Fibroblast of skin of right biceps (primary cell): ENCODE results near the gene AJUBA.
"Not testable (repeated sequence)": the region's sequence is repeated elsewhere in the genome, so short reads cannot be mapped to it uniquely, and the experiment has no call there.

ENCODE experiments used
- DNase-seq: peaks from one replicate; pipeline ENCODE4 v3.0.0-alpha.2; 2013

The AJUBA gene

DNA sequence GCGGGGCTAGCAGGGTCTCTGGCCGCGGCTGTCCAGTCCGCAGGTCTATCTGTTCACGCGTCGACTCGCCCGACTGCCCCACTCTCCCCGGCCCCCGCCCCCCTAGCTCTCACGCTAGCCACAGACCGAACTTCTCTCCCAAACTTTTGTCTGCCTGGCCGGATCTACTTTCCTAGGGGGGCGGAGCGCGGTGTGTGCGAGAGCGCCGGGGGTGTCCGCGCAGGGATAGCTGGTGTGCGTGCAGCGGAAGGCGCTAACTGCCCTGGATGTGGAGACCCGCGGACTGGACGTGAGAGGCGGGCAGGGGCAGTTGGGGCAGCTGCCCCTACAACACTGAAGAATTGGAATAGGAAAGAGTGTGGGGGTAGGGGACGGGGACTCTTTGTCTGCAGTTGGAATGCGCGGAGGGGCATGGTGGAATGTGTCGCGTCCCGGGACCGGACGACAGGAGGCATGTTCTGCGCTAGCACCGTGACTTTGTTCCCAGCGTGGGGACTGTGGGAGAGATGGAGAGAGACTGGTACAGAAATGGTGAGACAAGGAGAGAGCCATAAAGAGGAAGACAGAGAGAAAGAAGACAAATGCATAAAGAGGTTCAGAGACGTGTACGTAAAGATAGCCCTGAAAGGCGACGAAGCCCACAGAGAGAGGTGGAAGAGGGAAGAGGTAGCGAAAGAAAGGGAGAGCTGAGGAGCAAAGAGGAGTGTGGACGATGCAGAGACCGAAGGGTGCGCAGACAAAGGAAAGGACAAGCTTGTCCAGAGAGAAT is at the start of gene AJUBA:
TSS of gene AJUBA (minus strand) at position 75 of the 769 bp plus-strand sequence. CDS start 285 bp downstream, outside the sequence.
- peak; percentile 98 for DNase-seq

DNA sequence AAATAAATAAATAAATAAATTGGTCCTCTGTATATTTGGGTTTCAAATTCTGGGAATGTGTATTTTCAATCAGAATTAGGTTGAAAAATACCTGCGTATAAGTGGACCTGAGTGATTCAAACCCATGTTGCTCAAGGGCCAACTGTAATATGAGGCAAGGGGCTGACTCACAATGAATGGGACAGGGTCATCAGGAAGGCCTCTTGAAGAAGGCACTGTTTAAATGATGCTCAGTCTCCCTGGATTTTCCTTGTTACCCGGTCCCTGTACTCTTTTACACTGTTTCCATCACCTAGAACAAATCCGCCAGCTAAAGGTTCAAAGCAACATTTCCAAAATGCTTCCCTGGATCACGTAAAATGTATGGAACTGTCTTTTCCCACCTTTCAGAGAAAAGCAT is 48.6 kb upstream of the AJUBA start:
- no peak for DNase-seq

- DNase-seq, result no peak
Observed at GRCh38 chr14:23028799-23029198, 46.4 kb upstream of the AJUBA start.

DNA sequence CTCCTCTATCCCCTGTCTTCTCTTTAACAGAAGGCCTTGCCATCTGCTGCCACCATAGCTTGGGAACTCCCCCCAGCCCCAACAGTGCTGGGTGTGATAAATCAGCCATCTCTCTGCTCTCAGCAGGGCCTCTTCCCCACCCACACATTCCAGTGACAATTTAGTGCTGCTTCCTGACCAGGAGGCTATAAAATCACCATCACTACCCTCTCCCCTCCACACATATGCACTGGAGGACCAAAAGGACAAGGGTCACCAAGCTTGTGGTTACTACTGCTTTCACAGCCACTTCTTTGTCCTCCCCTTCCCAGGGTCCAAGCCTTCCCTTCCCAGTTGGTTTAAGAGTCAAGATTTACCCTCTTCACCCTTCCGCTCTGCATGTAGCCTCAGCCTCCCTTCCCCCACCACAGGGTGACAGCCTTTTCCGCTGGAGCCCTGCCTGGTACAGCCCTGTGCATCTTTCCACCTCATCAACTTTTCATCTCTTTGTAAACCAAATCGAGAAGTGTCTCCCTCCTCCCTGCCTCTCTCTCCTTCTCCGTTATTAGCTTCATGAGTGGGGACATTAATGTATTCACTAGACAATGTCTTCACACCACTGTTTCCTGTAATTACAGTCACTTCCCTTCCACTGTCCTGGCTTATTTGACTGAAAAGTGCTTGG is 42.9 kb upstream of the AJUBA start:
- DNase-seq, result no peak

DNA sequence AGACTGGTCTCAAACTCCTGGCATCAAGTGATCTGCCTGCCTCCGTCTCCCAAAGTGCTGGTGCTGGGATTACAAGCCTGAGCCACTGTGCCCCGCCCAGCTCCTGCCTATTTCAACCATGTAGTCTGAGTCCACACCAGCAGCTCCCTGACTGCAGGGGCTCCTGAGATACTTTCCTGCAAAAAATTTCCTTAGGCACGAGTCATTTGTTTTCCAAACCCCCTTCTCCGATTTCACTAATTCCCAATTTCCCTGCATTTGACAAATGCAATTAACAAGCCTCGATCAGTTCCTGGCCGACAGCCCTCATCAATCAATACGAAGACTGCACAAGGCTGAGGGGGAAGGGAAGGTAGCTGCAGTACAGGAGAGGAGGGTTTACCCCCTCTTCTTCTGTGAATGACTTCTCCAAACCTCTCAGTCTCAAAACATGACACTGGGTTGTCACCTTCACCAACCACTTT is 42.3 kb upstream of the AJUBA start:
- no peak for DNase-seq

DNA sequence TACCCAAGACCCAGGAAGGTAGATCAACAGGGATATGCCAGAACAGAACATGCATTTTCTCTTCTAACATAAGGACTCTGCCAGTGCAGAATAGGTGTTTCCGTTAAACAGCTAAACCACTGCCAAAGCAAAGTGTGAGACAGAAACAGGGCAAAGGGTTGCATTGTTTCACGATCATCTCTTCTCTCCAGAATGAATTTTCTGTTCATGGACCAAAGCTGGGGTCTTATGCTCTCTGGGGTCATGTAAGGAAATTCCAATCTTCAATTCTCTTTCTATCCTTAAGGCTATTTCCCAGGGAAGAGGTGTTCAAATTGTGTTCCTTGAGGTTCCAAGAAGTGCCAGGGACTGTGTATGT is 41.4 kb upstream of the AJUBA start:
- DNase-seq, result no peak

DNA sequence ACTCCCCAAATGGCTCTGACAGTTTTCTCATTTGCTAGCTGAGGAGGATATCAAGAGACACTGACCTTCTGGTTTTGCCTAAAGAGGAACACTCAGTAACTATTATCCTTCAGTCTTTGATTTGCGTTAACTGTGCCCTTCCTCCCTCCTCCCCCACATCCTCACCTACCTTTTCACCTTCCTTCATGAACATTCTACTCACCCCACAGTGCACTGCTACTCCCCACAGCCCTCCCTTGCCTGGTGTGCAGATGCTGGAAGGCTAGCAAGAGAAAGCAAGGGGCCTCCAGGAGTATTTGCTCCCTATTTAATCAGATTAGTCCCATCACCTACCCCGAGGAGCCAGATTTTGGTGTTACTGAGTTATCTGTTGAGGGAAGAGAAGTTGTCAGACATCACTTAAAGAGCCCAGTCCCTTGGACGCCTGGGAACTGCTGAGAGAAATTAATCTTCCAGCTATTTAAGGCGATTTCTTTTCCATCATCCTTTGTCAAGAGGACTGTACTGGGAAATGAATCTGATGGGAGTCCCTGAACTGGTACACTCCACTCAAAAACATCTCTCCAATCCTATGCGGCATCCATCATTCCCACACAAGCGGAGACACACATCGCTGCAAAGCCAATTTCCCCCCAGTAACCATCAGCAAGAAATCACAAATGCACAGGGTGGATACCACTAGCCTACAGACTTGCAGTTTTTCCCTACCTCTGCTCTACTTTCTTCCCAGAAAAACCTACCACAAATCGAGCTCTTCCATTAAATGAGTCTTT is 40.9 kb upstream of the AJUBA start:
- DNase-seq, result no peak

- DNase-seq, result no peak
Observed at GRCh38 chr14:23021889-23022442, 39.6 kb upstream of the AJUBA start.

DNA sequence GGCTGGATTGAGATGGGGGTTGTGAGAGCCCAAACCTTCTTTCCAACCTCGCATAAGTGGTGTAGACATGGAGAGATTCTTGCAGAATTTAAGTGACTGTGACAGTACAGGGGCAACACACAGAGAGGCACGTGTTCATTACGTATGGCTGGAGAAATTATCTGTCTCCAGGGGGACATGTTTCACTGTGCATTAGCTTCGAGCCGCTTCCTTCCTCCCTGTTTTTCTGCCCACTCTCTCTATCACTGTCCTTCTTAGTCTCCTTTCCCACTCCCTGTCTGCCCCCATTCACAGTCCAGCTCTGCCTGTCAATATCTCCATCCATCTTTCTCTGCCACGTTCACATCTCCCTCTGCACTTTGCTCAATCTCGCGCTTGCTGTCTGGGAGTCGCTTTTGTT is 39.1 kb upstream of the AJUBA start:
- DNase-seq, result no peak

GRCh38 chr14:23020143-23021128 is 38.1 kb upstream of the AJUBA start:
- no peak for DNase-seq

GRCh38 chr14:23018107-23018506 is 35.8 kb upstream of the AJUBA start:
- no peak for DNase-seq

DNA sequence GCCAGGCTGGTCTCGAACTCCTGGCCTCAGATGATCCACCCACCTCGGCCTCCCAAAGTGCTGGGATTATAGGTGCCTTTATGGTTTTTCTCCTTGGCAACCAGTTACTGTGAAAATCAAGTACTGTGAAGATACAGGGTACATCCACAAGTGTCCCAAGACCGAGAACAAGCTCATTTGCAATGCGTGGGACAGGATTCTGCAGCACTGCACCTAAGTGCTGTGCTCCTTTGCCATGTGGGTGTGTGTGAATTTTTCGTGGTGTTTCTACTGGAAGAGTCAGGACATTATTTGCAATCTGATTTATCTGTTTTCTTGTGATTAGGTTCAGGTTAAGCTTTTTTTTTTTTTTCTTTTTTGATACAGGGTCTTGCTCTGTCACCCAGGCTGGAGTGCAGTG is 34.7 kb upstream of the AJUBA start:
- DNase-seq, result no peak

GRCh38 chr14:23015618-23016017 is 33.3 kb upstream of the AJUBA start:
- no peak for DNase-seq

- DNase-seq, result not testable (repeated sequence)
Observed at GRCh38 chr14:23013749-23014054, 31.4 kb upstream of the AJUBA start.

- DNase-seq, result no peak
Observed at GRCh38 chr14:23013054-23013748, 30.9 kb upstream of the AJUBA start.

DNA sequence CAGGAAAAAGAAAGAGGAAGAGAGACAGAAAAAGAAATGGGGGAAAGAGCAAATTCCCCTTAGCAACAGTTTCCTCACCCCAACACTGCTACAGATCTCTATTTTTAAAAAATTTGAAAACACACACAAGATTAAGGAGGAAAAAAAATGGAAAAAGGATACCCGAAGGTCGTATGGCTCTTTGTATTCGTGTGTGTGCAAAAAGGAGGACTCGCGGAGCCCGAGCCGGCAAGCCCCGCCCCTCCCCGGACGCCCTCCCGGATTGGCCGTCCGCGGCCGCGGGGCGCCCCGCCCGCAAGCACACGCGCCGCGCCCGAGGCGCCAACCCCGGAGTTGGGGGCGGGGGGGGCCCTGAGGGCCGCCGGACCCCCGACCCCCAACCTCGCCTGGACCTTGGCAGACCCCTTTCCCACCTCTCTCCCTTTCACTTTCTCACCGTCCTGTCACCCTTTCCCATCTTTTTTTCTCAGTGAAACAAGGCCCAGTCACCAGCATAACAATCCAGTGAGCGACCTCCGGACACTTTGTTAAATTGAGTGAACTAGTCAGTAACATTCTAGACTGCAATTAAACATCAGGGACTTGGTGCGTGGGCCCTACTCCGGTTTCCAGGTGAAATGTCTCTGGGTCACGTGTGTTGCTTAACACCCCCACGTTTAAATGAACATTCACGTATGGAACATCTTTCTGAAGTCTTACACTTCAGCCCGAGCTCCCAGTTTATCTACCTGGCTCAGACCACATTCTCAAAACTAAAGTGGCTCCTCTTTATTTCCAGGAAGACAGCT is 27.8 kb upstream of the AJUBA start, which contains the start of gene C14orf93:
TSS of gene C14orf93 (minus strand) at position 205 of the 788 bp plus-strand sequence. CDS start 11,120 bp downstream, outside the sequence.
- peak; percentile 74 for DNase-seq

DNA sequence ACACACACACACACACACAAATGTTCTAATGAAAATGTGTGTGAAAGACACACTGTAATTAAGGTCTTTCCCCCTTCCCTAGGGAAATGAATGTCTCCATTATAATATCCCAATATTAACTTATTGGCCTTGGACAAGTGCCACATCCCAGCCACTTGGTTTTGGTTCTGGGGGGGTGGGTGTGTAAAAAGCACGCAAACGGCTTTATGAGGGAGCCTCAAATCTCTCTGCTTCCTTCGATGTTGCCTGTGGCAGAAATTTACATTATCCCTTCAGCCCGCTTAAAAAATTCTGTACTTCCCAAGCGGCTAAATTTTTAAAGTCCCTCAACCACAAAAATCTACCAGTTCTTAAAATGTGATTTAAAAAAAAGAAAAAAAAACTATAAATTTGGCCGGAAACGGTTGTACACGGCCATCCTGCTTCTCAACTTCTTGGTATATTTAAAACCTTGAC is 27.2 kb upstream of the AJUBA start:
- DNase-seq, result no peak

GRCh38 chr14:23008831-23009230 is 26.5 kb upstream of the AJUBA start:
- DNase-seq, result no peak

DNA sequence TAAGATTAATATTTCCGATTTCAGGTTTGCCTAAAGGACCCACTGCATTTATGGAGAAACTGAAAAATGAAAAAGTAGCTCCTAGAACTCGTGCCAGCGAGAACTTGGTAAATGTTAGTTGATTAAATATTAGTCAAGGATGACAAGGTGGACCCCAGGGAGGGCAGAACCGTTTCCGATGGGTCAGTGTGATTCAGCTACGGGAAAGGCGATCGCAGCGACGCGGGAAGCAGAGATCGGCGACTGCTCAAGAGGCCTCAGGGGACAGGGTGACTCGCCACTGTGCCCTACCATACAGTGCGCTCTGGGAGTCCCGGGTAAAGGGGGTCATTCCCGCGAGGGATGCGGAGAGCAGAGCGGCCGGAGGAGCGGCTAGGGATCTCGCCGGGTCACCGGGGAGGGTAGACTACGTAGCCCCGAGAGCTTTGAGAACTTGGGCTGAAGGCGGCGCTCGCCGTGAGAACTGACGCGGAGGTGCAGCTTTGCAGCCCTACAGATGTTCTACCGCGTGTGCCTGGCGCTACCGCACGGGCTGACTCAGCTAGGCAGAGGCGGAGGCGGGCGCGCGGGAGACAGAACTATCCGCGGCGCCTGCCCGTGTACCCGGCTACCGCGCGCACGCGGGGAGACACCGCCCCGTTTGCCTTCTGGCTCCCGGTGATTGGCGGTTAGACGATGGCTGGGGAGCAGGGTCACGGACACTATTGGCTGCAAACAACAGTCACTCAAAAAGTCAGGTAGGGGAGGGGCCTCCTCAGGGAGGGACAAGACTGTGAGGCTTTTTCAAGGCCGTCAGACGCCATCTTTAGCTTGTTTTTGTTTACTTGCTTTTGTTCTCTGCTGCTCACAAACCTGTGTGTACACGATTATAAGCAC is 24.4 kb upstream of the AJUBA start:
- DNase-seq, result peak; percentile 98

DNA sequence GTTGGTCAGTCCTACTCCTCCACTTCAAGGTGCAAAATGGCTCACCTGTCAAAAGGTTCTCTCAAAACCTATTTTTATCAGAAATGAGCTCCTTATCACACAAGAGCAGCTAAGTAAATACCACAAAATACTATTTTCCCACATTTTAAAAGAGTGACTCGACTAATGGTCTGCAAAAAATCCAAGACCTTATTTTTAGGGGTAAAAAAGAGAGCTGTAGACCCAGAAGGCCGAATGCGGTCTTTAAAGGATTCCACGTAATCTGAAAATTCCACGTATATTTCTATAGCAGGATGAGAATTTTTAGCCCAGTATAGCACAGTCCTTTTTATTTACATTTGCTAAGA is 23.8 kb upstream of the AJUBA start:
- DNase-seq, result peak; percentile 32
